HG03064 (cell line): Measurements from ENCODE around the gene LYRM4.

Source experiments
- ATAC-seq: cut with Tn5 transposase; IDR thresholded peaks from one replicate; pipeline ENCODE4 v1.9.1; 2021; ENCODE audit warnings: low read depth; ENCODE audit not compliant: unreplicated experiment

Gene LYRM4

DNA sequence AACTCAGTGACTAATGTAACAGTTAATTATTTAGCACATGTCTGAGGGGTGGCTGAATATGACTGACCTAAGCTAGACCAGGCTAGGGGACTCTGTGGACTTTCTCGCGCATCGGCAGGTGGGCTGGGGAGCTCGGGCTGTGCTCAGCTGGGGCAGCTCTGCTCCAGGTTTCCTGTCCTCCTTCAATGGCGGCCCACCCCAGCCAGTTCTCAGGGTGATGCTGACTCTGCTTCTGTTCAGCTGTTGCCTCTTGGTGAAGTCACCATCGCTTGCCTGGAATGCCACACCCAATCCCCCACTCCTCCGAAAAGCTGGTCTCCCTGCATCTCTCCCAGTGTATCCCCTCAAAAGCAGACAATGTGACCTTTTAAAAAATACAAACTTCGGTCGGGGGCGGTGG lies 155.6 kb downstream of the LYRM4 start:
- no peak for ATAC-seq

DNA sequence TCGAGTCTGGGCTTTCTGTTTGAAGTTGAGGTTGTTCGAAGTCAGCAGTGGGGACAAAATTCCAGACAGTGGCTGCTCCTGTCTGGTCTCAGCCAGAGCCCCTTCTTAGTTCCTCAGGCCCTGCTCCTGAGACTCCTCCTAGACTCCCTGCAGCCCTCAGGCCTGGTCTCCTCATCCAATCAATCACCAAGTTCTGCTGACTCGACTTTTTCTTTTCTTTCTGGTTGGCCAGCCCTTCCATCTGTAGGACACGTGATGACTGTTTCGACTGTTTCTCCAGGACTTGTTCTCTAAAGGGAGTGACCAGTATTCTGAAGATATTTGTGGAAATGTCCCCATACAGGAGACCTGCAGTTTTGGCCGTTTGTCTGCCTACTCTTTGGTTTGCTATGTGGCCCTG lies 156.1 kb downstream of the LYRM4 start:
- no peak for ATAC-seq

DNA sequence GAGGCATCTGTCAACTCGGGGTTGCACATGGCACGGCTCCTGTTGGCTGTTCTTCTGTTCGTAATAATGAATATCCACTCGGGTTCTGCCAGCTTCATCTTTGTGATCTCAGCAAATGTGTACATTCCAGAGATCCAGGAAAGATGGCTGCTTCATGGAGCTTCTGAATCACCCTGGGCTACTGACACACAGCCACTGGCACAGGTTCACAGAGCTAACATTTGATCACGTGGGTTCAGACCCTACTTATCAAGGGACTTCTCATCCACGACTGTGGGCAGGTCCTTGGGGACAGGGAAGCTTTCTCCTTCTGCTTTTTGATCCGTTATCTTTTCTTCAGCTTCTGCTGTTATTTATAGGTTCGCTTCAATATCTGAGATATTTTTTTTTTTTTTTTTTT lies 157.5 kb downstream of the LYRM4 start:
- no peak for ATAC-seq

DNA sequence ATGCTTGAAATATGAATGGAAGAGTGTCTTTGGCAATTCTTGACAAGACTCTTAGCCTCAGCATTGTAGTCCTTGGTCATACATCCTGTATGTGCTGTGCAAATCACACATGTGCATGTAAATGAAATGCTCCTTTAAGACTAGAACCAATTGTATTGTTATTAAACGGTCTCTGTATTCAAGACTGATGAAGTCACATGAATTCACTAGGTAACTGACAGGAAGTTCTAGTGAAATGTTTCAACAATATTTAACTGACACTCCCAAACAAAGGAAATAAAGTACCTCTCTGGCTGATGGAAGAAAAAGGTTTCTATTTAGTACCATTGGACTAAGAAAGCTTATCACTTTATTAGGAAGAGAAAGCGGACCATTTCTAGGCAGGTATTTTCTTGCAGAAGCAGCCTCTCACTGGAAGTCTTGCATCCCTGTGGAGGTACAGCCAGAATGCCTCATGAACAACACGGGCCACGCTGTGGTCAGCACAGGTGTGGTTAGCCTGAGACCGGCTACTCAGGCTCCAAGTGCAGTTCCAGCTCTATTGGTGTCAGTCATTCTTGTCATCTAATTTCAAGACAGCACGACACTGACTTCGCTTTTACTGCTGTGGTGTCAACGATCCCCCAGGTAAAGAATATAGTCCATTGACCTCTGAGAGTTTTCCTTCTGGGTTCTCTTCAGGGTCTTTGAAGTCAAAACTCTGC lies 158.3 kb downstream of the LYRM4 start:
- ATAC-seq = no peak

DNA sequence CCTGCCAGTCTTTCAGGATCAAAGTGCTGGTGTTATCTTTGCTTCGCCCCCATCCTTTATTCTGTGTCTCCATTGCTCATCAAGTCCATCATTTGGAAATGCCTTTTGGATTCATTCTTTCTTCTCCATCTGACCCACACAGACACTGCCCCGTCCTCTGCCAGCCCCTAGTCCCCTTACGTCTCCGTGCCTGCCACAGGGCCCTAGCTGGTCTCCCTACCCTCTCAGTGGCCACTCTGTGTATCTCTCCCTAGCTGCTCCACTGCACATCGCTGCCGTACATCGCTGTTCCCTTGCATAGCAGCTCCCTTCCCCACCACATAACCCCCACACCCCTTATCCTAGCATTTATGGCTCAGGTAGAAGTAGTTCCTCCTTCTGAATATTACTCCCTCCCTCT lies 159.9 kb downstream of the LYRM4 start:
- ATAC-seq = no peak

DNA sequence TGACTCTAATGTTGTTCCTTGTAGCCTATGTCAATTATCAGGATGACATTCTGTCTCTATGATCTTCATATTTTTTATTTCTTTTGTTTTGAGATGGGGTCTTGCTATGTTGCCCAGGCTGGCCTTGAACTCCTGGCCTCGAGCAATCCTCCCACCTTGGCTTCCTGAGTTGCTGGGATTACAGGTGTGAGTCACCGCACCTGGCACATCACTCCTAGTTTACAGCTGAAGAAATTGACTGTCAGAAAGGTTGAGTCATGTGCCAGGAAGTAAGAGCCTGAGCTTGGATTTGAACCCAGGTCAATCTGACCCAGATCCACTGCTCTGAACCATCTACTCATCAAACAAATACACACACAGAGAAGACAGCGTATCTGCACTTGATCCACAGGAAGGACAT lies 161.2 kb downstream of the LYRM4 start:
- ATAC-seq = no peak

DNA sequence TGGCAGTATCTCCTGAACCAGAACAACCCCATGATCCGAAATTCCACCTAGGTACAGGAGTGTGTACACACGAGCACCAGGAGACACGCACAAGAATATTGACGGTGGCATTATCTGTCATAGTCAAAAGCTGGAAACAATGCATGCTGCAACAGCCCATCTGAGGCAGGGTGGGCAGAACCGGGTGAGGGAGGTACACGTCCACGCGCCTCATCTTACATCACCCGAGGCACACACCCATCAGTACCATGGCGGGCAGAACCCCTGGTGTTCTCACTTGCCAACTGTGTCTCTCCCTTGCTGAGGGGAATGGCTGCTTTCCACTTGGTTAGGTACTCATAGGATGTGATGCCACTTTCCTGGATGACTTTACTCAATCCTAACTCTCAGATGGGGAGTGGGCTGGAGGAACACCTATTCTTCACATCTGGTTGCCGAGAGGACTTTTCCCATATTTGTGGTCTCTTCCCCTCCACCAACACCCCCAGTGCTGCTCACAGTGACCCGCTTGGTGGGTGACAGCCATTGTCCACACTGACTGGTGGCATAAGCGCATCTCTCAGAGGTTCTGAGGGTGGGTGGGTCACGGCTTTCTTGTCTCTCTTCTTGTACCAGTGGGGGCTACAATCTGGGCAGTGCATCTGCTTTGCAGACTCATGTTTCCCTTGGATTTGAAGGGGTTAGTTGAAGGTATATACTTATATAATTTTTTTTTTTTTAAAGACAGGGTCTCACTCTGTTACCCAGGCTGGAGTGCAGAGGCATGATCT lies 162.1 kb downstream of the LYRM4 start:
- ATAC-seq = no peak

DNA sequence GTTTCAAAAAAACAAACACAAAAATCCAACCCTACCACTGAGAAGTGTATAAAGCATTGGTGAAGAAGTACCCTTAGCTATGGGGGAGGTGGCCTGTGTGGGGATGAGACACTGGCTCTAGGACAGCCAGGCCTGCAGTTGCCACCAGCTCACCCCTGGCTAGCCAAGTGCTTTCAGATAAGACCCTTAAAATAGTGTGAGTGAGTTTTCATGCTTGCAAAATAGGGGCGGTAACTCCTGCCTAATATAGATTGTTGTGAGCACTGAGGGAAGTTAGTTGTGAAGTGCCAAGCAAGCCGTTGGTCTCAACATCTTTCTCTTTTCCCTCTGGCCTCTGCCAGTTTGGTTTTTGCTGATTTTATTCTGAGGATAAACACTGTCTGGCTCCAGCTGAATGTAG lies 164.3 kb downstream of the LYRM4 start:
- no peak for ATAC-seq

DNA sequence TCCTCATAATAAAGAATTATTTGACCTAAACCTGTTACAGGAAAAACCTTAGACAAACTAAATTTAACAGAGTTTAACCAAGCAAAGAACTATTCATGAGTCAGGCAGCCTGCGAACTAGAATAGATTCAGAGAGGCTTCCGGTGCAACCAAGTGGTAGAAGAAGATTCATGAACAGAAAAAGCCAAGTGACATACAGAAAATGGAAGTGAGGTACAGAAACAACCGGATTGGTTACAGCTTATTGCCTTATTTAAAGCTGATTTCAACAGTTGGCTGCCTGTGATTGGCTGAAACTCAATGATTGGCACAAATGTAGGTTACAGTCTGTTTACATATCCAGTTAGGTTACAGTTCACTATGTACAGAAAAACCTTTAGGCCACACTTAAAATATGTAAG lies 165.5 kb downstream of the LYRM4 start:
- ATAC-seq = peak; percentile 73

DNA sequence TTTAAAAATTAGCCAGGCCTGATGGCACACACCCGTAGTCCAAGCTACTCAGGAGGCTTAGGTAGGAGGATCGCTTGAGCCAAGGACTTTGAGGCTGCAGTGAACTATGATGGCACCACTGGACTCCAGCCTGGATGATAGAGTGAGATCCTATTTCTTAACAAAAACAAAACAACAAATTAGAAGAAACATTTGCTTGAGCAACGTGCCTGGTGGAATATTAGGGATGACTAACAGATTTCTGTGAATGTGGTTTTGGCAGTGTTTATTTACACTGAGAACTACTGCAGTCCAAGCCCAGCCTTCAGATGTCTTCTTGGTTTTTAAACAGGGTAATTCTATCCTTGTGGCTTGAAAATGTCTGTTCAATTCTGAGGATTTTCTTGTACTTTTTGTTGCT lies 166.4 kb downstream of the LYRM4 start:
- no peak for ATAC-seq

DNA sequence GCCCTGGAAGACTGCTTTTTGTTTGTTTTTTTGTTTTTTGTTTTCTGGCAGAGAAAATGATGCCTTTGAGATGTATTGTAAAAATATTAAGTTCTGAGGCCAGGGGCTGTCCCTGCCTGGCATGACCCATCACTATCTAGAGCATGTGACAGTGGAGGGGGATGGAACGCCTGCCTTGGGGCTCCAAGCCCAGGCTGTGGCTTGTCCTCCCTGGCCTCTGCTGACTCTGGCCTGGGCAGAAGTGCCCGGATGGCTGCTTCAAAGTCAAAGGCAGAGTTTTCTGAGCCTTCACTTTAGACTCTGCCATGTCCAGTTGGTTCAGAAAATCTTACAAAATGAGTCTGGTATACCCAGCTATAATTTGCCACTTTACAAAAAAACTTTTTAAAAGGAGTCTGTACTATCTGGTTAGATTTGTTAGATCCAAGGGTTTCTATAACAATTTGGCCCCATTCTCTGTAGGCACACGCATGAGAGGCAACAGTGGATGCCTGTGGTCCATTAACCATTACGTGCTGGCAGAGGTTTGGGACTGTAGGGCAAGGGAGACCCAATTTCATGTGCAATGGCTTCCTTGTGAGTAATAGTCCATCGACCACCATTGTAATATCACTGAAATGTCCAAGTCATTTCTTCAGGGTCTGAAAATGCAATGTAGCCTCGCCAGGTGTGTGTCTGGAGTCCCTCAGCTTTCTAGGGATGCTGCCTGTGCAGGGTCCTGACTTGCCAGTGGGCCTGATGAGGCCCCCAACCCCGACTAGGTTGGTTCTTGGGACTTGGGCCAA lies 167.3 kb downstream of the LYRM4 start:
- ATAC-seq = no peak

DNA sequence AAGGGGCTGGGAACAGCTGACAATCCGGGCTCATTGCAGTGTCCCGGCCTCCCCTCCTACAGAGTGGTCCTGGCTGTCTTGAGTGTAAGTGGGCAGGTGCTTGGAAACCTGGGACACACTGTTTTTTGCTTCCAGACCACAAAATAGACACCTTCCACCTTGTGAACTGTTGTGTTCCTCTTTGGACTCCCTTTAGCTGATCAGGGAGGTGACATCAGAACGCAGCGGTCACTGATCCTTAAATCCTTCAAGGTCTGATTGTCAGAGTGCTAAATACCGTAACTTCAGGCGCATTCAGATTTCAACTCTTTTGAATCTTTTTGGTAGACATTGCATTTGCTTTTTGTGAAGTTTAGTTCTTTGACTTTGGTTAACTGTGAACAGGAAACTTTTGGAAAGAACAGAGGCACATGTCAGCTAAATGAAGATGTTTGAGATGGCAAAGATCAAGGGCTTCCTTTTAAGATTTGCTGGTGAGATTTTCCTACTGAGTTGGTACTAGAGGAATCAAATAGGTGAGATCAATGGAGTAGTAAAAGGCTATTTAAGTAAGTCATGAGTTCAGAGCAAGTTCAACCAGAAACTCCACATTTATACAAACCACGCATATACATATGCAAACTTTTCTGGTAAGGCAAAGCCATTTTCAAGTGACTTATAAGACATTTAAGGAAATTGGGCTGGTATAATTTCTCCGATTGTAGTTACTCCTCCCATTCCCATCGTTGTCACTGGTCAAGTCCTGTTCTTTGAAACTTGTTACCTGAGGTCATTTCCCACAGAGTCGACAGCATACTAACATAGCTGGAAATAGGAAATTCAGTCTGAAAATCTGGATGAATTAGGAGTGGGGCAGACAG lies 169.3 kb downstream of the LYRM4 start:
- ATAC-seq = no peak

DNA sequence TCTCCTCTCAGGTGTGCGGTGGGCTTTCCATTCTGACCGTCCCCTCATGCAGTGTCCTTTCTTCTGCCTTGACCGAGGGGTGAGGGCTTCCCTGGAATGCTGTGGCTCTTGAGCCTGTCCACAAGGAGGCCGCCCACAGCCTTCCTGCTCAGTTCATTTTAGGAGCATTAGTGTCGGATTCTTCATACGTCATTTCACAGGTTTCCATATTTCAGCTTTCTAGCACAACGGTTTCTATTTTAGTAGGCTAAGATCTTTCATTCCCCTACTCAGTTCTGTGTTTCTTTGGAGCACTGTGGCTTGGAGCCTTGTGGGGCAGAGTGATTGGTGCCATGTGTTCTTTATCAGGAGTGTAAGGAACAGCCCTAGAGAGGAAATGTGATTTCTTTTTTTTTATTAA lies 170.1 kb downstream of the LYRM4 start:
- ATAC-seq = no peak

DNA sequence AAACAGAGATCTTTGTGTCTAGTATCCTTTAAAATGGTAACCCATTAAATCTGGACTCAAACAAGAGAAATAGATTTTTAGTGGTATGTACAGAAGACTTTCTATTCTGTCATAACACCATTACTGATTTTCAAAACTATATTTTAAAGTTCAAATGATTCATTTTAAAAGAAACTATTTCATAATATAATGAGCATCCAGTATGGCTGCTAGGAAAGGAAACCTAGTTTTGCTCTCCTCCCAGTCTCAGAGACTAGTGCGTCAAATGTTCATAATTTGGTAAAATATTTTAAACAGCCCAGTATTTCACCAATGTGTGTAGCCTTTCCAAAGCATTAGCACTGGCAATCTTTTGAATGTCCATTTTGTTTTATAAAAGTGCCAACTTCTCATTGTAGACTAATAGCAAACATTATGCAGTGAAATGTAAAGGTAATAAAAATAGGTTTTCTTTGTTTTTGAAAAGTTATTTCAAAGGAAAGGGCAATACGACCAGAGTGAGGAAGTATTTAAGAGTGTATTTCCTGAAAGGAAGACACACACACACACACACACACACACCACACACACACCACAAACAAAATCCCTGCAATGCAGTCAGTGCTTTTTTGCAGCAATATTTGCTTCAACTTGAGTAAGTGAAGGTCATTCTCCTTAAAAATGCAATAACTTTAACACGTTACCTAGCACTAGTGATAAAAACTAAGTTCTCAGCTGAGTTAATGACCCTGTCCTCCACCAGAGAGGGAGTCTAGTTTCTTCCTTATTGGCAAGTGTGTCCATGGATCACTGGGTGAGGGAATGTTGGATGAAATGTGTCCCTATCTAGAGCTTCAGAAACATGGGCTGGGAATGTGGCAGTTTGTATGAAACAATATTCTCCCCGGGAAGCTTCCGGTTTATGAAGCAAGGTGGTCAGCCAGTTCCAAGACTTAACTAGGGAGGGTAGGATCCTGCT lies 171.0 kb downstream of the LYRM4 start:
- ATAC-seq = no peak

DNA sequence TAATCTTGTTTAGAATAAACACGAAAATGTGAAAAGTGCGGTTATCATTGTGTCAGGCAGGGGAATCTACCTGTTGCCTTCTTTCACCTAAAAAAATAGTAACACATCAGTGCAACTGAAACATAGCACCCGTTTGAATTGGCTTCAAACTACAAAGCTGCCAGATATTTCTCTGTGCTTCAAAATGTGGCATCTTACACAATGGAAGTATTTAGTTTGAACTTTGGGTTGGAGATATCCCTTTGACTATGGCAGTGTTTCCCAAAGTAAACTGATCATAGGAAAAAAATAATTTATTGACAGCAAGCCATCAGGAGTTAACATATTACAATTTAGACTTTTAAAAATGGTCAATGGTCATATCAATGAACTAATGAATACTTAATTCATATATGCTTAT lies 172.0 kb downstream of the LYRM4 start:
- no peak for ATAC-seq

DNA sequence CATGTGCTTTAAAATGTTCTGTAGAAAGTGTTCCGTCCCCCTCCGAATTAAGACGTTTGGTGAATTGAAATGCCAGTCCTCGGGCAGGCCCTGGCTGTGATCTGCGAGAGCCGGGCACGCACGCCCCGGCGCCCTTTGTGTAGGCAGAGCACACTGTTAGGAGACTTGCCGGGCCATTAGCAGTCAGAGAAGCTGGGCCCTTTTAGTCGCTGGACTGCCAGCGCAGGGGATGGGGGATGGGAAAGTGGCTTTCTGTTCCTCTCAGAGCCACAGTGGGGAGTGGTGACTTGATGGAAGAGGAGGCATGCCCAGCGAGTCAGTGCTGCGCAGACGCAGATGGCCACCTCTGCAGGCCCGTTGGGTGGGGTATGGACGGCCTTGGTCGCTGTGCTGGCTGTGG lies 173.4 kb downstream of the LYRM4 start:
- no peak for ATAC-seq

DNA sequence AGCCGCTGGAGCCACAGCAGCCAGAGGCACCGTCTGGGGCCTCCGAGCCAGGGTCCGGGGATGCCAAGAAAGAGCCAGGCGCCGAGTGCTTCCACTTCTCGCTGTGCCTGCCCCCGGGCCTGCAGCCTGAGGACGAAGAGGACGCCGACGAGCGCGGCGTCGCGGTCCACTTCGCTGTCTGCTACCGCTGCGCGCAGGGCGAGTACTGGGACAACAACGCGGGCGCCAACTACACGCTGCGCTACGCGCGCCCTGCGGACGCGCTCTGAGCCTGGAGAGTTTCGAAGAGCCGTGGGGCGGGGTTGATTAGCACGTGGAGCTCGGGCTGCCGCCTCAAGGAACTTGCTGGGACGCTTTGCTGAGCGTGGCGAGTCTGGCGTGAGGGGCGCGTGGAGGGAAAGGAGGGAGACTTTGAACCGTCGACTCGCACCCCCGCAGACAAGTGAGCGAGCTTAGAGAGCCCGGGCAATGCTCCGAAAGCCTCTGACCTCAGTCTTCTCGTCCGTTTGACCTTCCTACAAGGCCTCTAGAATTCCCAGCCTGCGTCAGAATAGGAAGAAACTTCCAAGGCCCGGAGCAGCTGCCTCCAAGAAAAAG lies 174.4 kb downstream of the LYRM4 start:
- no peak for ATAC-seq

DNA sequence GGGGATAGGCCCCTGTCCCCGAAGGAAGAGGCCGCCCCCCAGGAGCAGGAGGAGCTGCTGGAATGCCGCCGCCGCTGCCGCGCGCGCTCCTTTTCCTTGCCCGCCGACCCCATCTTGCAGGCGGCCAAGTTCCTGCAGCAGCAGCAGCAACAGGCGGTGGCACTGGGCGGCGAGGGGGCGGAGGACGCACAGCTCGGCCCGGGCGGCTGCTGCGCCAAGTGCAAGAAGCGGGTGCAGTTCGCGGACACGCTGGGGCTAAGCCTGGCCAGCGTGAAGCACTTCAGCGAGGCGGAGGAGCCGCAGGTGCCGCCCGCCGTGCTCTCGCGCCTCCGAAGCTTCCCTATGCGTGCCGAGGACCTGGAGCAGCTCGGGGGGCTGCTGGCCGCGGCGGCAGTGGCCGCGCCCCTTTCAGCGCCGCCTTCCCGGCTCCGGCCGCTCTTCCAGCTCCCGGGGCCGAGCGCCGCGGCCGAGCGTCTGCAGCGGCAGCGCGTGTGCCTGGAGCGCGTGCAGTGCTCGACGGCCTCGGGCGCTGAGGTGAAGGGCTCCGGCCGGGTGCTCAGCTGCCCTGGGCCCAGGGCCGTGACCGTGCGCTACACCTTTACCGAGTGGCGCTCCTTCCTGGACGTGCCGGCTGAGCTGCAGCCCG lies 175.0 kb downstream of the LYRM4 start:
- peak; percentile 26 for ATAC-seq
